K562 (cell line): Measurements from ENCODE around the gene HIP1R. TPM values are rescaled to one million over a fixed set of nuclear protein-coding genes. Genes with fewer than 3 reads are reported as not detected.

Experiments
- ATAC-seq: fragments of 200-7000 bp; cut with Tn5 transposase; 3 replicates; pipeline ENCODE4 v1.9.1; 2020; ENCODE audit warnings: moderate library complexity
- BruUV-seq: library from RNA; stranded (reverse); fragments of 400-500 nt; replicated peaks from 2 replicates; lab custom pipeline; 2021; lab: Mats Ljungman, UMichigan
- CTCF ChIA-PET: fragments of 300-600 bp; formaldehyde crosslinking; extraction: SDS; loops from one replicate; lab custom pipeline; 2021; ENCODE audit warnings: low intra/inter-chr PET ratio; lab: Yijun Ruan, JAX
- POLR2A ChIA-PET: fragments of 300-600, 350-650 bp; sonication (Branson Sonifier 250); formaldehyde crosslinking; extraction: SDS; loops from one replicate; lab custom pipeline; 2021; ENCODE audit warnings: antibody characterized with exemption, inconsistent platforms; lab: Yijun Ruan, JAX
- DNase-seq, 4 experiments: peaks; one replicate each; pipeline versions ENCODE4 v3.0.0 to v3.0.0-alpha.2; 2011 to 2018; ENCODE audit warnings: low spot score in 3 of 4, mixed read lengths in 3 of 4; ENCODE audit errors: extremely low read depth in 1 of 4
- FAIRE-seq: peaks from 2 replicates; lab custom pipeline; 2011; peaks lifted over from hg19 to GRCh38; lab: Jason Lieb, UNC
- H2AFZ ChIP-seq: 2 replicates; pipeline ENCODE4 v1.6.0; 2011; ENCODE audit warnings: low read depth, low read length, control low read depth, inconsistent platforms
- H3K27ac ChIP-seq: fragments of 200-600 bp; 3 replicates; pipeline ENCODE4 v1.8.0; 2011; ENCODE audit warnings: low read depth, mild to moderate bottlenecking, control low read depth, inconsistent platforms, low read length, moderate library complexity, mixed read lengths; ENCODE audit errors: extremely low read depth
- H3K27me3 ChIP-seq, 2 experiments: fragments of 300-600 bp in 1 of 2; 2 replicates in 1 of 2; 3 replicates in 1 of 2; pipeline versions ENCODE4 v1.6.0 to v1.8.0; 2011; ENCODE audit warnings: inconsistent platforms in 2 of 2, low read length in 2 of 2, mild to moderate bottlenecking in 1 of 2, mixed read lengths in 1 of 2, moderate library complexity in 1 of 2; ENCODE audit not compliant: control insufficient read depth in 2 of 2, insufficient read depth in 2 of 2
- H3K36me3 ChIP-seq: fragments of 300-600 bp; 3 replicates; pipeline ENCODE4 v1.8.0; 2011; ENCODE audit warnings: mild to moderate bottlenecking, low read length, inconsistent platforms; ENCODE audit not compliant: control insufficient read depth, insufficient read depth
- H3K4me1 ChIP-seq, 2 experiments: fragments of 200-600 bp in 1 of 2; replicated peaks in 1 of 2; 2 replicates in 1 of 2; 3 replicates in 1 of 2; pipeline versions ENCODE4 v1.5.1 to v1.8.0; 2011; ENCODE audit warnings: inconsistent platforms in 2 of 2, low read length in 2 of 2, mild to moderate bottlenecking in 1 of 2, mixed read lengths in 1 of 2, moderate library complexity in 1 of 2; ENCODE audit not compliant: control insufficient read depth in 2 of 2, insufficient read depth in 2 of 2
- H3K4me2 ChIP-seq: 2 replicates; pipeline ENCODE4 v1.6.1; 2011; ENCODE audit warnings: low read length, control low read depth, inconsistent platforms, mixed read lengths; ENCODE audit not compliant: insufficient read depth
- H3K4me3 ChIP-seq: fragments of 200-600 bp; sonication (generic), shearing (Covaris generic); 2 replicates; pipeline ENCODE4 v1.5.1; 2016; ENCODE audit warnings: control low read depth, inconsistent platforms
- H3K79me2 ChIP-seq: fragments of 200-600 bp; 3 replicates; pipeline ENCODE4 v1.8.0; 2011; ENCODE audit warnings: low read length, inconsistent platforms; ENCODE audit not compliant: control insufficient read depth, insufficient read depth
- H3K9ac ChIP-seq, 2 experiments: 2 replicates each; pipeline versions ENCODE4 v1.6.0 to v1.6.1; 2011; ENCODE audit warnings: low read depth in 2 of 2, low read length in 2 of 2, control low read depth in 1 of 2, inconsistent platforms in 1 of 2, mild to moderate bottlenecking in 1 of 2, mixed read lengths in 1 of 2; ENCODE audit not compliant: insufficient read depth in 1 of 2
- H3K9me1 ChIP-seq: one replicate; pipeline ENCODE4 v1.6.0; 2011; ENCODE audit warnings: inconsistent platforms, mild to moderate bottlenecking, low read length, moderate library complexity; ENCODE audit not compliant: control insufficient read depth, insufficient read depth
- H3K9me3 ChIP-seq: replicated peaks from 2 replicates; pipeline ENCODE4 v1.5.1; 2011; ENCODE audit warnings: low read depth, low read length, inconsistent platforms; ENCODE audit not compliant: control insufficient read depth, insufficient read depth
- H4K20me1 ChIP-seq: replicated peaks from 2 replicates; pipeline ENCODE4 v1.6.1; 2011; ENCODE audit warnings: low read length, inconsistent platforms, mixed read lengths; ENCODE audit not compliant: control insufficient read depth, insufficient read depth
- MED1 ChIP-seq: sonication (generic); formaldehyde crosslinking; IDR thresholded peaks from 2 replicates; pipeline ENCODE4 v1.8.1; 2023; ENCODE audit warnings: missing genetic modification reagents, borderline replicate concordance
- NFRKB ChIP-seq: fragments of 450-650 bp; IDR thresholded peaks from 2 replicates; pipeline ENCODE4 v1.6.1; 2016; ENCODE audit warnings: low read depth
- POLR3G ChIP-seq: IDR thresholded peaks from 2 replicates; pipeline ENCODE4 v1.6.1; 2011; ENCODE audit not compliant: insufficient read length, insufficient replicate concordance; ENCODE audit errors: extremely low read depth
- ZNF280A ChIP-seq: fragments of 450-650 bp; IDR thresholded peaks from 2 replicates; pipeline ENCODE4 v1.6.1; 2018; ENCODE audit warnings: mild to moderate bottlenecking, low read depth; ENCODE audit not compliant: partially characterized antibody
- WGBS: fragments of 100-300 bp; shearing (Covaris generic); methylation state at CpG from one replicate; pipeline ENCODE4 v1.1.6; 2016; ENCODE audit warnings: low coverage, mixed read lengths; ENCODE audit not compliant: insufficient coverage; ENCODE audit errors: missing lambda C conversion rate; 5-methylcytosine and 5-hydroxymethylcytosine counted together
- in situ Hi-C: fragments of 300-500 bp; cut with MboI; formaldehyde crosslinking; loops from 4 replicates; pipeline ENCODE4 v1.15.0; 2018; ENCODE audit warnings: inconsistent platforms, mixed read lengths
- intact Hi-C: fragments of 100-400 bp; cut with micrococcal nuclease; formaldehyde crosslinking; loops from 2 replicates; pipeline ENCODE4 v1.14.2; 2022
- polyA plus RNA-seq, 8 experiments: library from polyadenylated mRNA; depleted of rRNA in 4 of 8; stranded (reverse) in 5 of 8; unstranded in 3 of 8; fragments of >200 nt; fragmentation: Nextera tagmentation in 2 of 8; fragmentation: Illumina TruSeq in 1 of 8; extraction: Ambion mirVana in 2 of 8; extraction: Trizol in 1 of 8; gene quantifications; 2 replicates each; pipeline versions ENCODE4 v1.2.1 to v1.2.3, GENCODE V29; 2011 to 2014; ENCODE audit warnings: inconsistent platforms in 1 of 8, missing spikeins in 1 of 8
- total RNA-seq, 7 experiments: library from RNA; depleted of rRNA in 6 of 7; stranded (reverse); fragments of >200 nt in 6 of 7; fragmentation: Illumina TruSeq in 2 of 7; extraction: Trizol in 2 of 7; gene quantifications; 2 replicates each; pipeline versions ENCODE4 v1.2.1 to v1.2.3, GENCODE V29; 2011 to 2021; ENCODE audit warnings: low replicate concordance in 1 of 7

Gene HIP1R
- total and polyA plus RNA-seq, 9 of the 15 experiments (the other 6 are each of a cell fraction or from before 2014, with no cell fraction given), result 0.15 to 31.0 (median 14.2) TPM

- TF ChIP-seq ZNF280A (no peak), POLR3G (no peak)
Measured at GRCh38 chr12:122813310-122813713, 21.9 kb upstream of the HIP1R start (continued).

GRCh38 chr12:122819209-122819785 lies 16.0 kb upstream of the HIP1R start:
- ChIA-PET CTCF (no interaction called here), POLR2A (interaction anchor here (1.4 kb wide), 1 partner anchor 17 kb away, joined by 4 read pairs; no protein-coding TSS in a partner anchor)
- no peak for ATAC-seq
- WGBS, result 26% methylated on average over 10 of the region's 10 CpGs
- H2AFZ ChIP-seq, result peak overlapping the region; percentile 1; the same call in 1 of the 2 replicates
- no peak overlapping the region for H3K4me3 ChIP-seq
- no peak overlapping the region for H3K4me2 ChIP-seq
- intact Hi-C loops (no loop called here), in situ Hi-C loops (no loop called here)
- FAIRE-seq, result no peak
- no peaks in the 10 kb centered on the region for H4K20me1 ChIP-seq
- peaks cover 3 to 6% of the 10 kb centered on the region in 2 experiments; a peak in 2 of 5 replicates for H3K4me1 ChIP-seq
- H3K9ac ChIP-seq, result no peak overlapping the region
- no peaks in the 10 kb centered on the region for H3K9me3 ChIP-seq
- H3K27me3 ChIP-seq, result no peaks in the 10 kb centered on the region
- H3K27ac ChIP-seq, result no peak overlapping the region
- H3K79me2 ChIP-seq, result no peaks in the 10 kb centered on the region
- H3K9me1 ChIP-seq, result no peaks in the 10 kb centered on the region
- no peak for DNase-seq
- no peak for TF ChIP-seq NFRKB
- no peak for TF ChIP-seq MED1
- BruUV-seq, result no TSS peak
- H3K36me3 ChIP-seq, result no peaks in the 10 kb centered on the region
